NCI-H146 treated with DMSO at 0.1 percent for 48 hours (cell line): ENCODE data around the gene AKR1C8.
A peak's percentile ranks its signal among the peaks of the same experiment; 100 is the strongest.
"Not testable (repeated sequence)": the region's sequence is repeated elsewhere in the genome, so short reads cannot be mapped to it uniquely, and the experiment has no call there.

Experiments used
- DNase-seq: peaks from one replicate; lab custom pipeline; 2025; ENCODE audit not compliant: unreplicated experiment; lab: John Stamatoyannopoulos, UW

The AKR1C8 gene

DNA sequence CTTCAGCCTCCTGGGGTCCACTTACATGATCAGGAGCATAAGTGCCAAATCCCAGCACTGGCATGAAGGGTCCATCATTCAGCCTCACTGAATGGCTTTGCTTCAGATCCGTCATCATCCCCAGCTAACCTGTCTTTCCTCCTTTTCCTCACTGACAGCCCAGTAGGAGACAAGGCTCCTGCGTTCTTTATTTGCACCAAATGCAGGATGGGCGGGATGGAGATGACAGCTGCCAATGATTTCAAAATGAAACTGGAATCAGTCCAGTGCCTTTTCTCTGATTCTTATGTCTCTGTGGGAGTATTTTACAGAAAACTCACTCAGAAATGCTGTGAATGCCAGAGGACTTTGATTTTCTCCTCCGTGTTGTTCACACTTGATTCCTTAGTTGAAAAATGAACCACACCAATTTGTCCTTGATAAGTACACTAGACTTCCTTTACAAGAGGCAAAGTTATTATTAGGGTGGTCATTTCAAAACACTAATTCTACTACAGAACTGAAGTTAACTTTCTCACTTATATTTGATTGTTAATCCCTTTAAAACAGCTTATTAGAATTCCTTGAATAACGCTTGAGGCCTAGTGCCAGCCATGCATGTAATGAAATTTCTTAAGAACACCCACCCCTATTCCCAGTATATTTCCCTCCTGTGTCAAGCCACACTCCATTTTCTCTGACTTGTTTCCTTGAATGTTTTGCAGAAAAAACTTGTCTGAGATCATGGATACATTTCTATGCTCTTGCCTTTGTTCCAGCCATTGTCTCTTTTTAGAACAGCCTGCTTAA, at the start of gene AKR1C8:
Gene AKR1C8, minus strand, starts transcription at position 164 of the 789 bp plus-strand sequence. Its CDS starts 46 bp downstream, at position 118.
- DNase-seq = no peak

DNA sequence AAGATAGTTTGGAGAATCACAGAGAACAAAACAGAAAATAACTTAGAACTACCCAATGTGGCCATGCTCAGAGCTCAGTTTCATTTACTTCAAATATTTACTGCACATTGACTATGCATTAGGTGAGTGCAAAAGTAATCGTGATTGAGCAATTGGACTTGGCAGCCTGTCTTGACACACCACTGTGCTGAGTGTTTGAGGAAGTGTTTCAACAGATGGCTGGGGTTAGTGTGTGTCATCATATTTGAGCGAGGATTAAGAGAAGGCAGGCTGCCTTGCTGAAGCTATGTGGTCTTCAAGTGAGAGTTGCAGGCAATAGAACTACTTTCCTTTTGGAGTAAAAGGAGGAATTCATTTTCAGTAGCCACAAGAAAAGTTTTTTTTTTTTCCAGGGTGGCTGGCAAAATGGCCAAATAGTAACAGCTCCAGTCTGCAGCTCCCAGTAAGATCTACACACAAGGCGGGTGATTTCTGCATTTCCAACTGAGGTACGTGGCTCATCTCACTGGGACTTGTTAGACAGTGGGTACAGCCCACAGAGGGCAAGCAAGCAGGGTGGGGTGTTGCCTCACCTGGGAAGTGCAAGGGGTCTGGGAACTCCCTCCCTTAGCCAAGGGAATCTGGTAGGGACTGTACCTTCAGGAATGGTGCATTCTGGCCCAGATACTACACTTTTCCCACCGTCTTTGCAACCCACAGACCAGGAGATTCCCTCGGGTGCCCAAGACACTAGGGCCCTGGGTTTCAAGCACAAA, 49.3 kb upstream of the AKR1C8 start:
- DNase-seq = no peak

DNA sequence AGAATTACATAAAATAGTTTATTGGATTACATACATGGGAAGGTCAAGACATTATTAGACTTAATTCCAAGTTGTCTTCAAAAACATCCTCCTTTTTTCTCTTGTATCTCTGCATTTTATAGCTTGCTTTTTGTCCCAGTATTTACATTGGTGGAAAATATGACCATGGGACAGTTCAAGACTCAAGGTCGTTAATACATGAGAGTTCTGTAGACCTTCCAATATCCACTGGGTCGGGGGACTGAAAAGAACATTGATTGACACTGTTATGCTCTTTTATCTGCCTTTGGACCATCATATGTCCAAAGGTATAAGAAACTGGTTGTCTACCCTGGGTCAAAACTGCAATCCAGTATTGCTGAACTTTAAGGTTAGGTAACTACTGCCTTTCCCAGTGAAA, 48.4 kb upstream of the AKR1C8 start:
- no peak for DNase-seq

DNA sequence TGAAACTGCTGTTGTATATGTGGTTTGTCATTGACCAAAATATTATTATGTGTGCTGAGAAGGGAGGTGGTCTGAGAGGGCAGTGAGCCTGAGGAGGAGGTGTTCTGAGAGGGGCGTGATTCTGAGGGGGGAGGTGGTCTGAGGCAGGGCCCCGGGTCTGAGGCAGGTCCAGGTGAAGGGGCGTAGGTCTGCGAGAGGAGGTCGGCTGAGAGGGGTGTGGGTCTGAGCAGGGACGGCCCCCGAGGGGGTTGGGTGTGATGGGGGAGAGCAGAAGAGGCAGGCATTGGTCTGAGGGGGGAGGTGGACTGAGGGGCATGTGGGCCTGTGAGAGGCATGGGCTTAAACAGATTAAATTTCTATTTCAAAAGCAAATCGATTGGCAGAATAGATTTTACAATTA, 44.1 kb upstream of the AKR1C8 start:
- DNase-seq = no peak

DNA sequence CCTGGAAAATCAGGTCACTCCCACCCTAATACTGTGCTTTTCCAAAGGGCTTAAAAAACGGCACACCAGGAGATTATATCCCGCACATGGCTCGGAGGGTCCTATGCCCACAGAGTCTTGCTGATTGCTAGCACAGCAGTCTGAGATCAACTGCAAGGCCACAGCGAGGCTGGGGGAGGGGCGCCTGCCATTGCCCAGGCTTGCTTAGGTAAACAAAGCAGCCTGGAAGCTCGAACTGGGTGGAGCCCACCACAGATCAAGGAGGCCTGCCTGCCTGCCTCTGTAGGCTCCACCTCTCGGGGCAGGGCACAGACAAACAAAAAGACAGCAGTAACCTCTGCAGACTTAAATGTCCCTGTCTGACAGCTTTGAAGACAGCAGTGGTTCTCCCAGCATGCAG, 38.0 kb upstream of the AKR1C8 start:
- DNase-seq = not testable (repeated sequence)

DNA sequence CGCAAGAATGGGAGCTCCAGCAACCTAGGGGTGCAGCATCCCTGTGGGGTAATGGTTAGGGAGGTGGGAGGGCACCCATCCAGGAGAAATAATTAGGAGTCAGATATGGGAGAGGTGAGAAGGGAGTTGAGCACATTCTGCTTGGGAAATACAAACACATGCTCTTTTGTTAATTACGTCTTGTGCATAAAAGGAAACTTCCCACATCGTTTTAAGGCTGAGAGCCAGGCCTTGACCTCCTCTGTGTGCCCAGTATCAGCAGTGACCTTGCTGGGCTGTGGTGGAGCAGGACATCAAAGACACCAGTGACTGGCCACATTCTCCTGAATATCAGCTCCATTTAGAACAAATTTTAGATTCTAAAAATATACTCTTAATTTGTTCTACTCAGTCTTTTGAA, 34.3 kb upstream of the AKR1C8 start:
- DNase-seq = no peak

DNA sequence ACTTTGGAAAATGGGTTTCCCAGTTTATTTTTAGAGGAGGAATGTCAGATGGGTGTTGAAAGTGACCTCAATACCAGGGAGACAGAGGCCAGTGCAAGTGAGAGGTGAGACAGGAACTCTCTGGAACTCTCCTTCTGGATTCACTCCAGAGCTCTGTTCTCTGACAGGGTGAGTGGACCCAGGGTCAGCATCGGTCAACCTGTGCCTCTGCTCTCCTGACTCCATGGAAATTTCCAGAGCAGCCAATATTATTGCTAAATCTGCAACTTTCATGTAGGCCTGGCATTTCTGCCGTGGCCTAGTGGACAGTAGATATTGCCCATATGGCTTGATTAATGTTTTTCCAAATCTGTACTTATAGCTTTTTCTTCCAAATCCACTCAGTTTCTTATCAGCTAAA, 31.9 kb upstream of the AKR1C8 start:
- no peak for DNase-seq

DNA sequence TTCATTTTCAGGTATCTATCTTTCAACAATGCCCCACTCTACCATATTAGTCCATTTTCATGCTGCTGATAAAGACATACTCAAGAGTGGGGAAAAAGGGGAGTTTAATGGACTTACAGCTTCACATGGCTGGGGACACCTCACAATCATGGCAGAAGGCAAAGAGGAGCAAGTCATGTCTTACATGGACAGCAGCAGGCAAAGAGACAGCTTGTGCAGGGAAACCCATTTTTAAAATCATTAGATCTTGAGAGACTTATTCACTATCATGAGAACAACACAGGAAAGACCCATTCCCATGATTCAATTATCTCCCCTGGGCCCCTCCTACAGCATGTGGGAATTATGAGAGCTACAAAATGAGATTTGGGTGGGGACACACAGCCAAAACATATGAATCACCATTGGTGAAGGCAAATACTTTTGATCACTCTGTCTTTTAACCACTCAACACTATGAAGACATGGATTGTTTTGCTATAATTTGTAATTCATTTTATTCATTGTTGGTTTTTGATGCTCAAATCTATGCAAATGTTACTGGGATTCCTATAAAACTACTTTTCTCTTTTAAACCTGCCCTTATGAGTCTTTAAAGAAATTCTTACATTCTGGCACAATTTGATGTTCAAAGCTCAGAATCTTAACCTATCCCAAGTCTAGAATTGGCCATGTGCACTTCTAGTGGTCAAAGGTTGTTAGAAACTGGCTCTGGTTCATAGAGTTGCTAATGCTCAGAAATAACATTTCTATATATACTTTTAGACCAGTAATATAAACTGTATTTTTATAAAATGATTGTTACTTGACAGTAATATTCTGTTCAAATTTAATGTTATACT, 27.0 kb upstream of the AKR1C8 start:
- no peak for DNase-seq

DNA sequence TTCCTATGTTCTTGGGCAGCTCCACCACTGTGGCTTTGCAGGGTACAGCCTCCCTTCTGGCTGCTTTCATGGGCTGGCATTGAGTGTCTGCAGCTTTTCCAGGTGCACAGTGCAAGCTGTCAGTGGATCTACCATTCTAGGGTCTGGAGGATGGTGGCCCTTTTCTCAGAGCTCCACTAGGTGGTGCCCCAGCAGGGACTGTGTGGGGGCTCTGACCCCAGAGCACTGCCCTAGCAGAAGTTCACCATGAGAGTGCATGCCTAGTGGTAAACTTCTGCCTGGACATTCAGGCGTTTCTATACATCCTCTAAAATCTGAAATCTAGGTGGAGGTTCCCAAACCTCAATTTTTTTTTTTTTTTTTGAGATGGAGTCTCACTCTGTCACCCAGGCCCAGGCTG, 25.3 kb upstream of the AKR1C8 start:
- not testable (repeated sequence) for DNase-seq

DNA sequence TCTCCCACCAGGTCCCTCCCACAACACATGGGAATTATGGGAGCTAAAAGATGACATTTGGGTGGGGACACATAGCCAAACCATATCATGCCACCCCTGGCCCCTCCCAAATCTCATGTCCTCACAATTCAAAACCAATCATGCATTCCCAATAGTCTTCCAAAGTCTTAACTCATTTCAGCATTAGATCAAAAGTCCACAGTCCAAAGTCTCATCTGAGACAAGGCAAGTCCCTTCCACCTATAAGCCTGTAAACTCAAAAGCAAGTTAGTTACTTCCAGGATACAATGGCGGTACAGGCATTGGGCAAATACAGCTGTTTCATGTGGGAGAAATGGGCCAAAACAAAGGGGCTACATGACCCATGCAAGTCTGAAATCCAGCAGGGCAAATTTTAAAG, 24.8 kb upstream of the AKR1C8 start:
- not testable (repeated sequence) for DNase-seq

DNA sequence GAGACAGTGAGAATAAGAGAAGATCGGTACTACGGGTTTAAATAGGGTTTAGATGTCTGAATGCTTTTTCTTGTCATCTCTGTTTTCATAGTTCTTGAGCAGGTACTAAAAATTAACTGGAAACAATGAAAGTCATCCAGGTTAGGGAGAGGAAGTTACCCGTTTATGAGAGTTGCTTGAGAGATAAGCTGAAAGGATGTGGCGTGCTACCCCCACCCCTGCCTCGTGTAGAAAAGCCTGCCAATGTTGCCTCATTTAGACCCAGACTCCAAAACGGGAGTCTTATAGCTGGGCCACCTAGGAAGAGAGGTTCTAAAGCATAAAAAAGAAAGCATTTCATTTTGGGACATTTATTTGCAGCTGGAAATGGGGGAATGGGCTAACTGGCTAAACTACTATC, 21.8 kb upstream of the AKR1C8 start:
- no peak for DNase-seq

DNA sequence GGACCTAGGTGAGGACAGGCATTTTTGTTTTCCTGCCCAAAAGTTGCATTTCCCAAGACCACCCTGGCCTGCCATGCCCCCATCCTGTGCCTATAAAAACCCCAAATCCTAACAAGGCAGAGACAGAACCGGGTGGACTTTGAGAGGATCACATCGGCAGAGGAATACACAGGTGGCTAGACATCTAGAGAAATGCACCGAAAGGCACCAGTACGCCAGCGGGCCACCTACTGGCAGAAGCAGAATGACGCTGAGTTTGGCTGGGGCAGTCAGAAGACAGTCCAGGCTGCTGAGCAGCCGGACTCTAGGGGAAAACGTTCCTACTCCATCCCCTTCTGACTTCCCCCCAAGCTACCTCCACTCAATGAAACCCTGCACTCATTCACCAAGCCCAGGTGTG, 14.4 kb upstream of the AKR1C8 start:
- DNase-seq = peak; percentile 81

DNA sequence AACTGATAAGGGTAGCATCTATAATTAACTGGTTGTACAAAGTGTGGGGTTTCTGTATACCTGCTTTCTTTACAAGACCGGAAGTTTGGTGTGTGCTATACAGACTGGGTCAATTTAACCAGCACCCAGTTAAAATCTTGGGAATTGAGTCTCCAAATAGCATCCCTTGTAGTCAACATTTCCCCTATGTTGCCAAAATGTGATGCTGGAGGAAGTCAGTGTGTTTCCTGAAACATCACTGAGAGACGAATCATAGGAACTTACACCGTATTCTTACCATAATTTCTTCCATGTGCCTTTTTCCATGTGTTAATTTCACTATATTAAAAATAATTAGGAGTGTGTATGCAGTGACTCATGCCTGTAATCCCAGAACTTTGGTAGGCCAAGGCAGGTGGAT, 13.4 kb upstream of the AKR1C8 start:
- no peak for DNase-seq

DNA sequence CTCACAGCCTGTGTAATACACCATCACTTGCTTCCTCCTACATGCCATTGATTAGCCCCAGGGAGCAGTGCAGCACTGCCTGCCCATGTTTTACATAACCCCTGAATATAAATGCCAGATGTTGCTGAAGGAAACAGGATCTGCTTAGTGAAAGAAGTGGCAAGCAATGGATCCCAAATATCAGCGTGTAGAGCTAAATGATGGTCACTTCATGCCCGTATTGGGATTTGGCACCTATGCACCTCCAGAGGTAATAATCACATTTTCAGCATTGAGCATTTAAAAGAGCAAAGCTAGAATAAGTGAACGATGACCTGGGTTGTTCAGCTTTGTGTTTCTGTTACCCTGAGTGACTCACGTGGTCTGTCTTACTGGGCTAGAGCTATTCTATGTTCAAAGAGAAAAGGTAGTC, 11.8 kb upstream of the AKR1C8 start, which contains the start of gene AKR1C4:
Gene AKR1C4, plus strand, starts transcription at position 136 of the 412 bp plus-strand sequence. Its CDS starts 31 bp downstream, at position 167.
- no peak for DNase-seq

DNA sequence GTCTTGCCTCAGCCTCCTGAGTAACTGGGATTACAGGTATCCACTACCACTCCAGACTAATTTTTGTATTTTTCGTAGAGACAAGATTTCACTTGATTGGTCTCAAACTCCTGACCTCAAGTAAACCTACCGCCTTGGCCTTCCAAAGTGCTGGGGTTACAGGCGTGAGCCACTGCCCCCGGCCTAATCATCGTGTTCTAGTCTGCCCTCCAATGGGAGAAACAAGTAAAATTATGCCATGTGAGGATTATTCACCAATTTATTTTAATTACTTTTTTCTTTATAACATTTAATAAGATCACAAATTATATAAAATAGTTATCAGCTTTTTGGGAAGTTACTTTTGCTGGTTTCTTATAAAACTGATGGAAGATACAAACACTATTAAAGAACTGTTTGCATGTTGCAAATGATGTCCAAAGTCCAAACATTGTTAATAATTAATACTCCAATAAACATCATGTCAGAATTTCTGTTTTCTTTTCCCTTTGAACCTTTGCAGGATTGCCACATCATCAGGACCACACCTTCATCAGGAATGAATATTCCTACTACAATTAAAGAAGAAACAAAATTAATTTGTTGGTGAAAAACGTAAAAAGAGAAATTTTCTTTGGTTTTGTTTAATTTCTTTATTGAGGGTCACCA, 10.9 kb upstream of the AKR1C8 start:
- no peak for DNase-seq

DNA sequence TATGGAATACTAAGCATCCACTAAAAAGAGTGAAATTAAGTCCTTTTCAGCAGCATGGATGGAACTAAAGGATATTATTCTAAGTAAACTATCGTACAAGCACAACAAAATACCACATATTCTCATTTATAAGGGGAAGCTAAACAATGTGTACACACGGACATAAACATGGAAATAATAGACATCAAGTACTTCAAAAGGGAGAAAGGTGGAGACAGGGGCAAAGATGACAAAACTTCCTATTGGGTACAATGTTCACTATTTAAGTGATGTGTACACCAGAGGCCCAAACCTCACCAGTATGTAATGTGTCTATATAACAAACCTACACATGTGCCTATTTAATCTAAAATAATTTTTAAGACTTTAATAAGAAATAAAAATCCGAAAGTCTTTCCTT, 9.5 kb upstream of the AKR1C8 start:
- DNase-seq = no peak

DNA sequence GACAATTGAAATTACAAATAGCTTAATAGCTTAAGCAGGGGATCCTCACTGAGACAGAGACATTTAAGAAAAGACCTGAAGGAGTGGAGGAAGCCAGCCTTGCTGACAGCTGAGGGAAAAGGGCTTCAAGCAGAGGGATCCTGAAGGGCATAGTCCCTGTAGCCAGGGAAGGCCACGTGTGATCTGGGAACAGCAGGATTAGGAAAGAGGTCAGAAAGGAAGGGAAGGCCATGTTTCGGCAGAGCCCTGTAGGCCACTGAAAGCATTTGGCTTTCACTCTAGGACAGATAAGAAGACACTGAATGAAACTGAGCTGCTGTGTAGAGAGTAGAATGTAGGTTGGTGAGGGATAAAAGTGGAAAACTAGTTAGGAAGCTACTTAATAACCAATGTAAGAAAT, 3.4 kb upstream of the AKR1C8 start:
- DNase-seq = no peak

DNA sequence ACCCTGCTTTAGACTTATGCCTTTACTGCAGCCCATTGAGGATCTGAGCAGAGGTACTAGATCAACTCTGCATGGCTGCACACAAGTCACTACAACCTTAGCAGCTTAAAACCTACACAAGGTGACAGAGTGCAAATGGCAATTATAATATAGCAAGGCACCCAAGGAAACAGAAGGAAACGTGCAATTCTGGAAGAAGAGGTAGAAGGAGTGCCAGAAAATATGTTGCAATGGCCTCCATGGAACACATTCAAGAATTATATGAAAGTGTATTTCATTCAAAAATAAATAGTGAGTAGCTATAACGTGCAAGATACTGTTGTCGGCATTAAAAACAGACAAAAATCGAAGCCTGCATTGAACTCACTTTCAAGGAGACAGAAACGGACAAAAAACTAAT, 2.9 kb upstream of the AKR1C8 start:
- no peak for DNase-seq

DNA sequence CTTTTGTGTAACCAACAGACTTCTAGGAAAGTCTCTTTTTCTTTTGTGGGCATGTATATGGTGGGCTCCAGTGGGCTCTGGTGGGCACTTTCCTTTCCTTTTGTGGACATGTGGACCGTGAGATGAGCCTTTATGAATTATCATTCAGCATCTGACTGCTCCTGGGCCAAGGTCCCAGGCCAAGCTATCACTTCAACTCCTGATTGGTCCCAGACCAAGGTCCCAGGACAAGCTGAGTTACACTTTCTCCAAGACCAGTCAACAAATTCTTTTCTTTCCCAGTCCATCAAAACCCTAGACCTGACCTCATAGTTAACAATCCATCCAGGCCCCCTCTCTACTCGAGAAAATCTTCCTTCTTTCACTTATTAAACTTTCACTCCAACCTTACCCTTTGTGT, 1.0 kb downstream of the AKR1C8 start:
- DNase-seq = no peak

DNA sequence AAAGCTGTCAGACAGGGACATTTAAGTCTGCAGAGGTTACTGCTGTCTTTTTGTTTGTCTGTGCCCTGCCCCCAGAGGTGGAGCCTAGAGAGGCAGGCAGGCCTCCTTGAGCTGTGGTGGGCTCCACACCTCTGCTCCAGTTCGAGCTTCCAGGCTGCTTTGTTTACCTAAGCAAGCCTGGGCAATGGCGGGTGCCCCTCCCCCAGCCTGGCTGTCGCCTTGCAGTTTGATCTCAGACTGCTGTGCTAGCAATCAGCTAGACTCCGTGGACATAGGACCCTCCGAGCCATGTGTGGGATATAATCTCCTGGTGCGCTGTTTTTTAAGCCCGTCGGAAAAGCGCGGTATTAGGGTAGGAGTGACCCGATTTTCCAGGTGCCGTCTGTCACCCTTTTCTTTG, 4.4 kb downstream of the AKR1C8 start:
- not testable (repeated sequence) for DNase-seq

DNA sequence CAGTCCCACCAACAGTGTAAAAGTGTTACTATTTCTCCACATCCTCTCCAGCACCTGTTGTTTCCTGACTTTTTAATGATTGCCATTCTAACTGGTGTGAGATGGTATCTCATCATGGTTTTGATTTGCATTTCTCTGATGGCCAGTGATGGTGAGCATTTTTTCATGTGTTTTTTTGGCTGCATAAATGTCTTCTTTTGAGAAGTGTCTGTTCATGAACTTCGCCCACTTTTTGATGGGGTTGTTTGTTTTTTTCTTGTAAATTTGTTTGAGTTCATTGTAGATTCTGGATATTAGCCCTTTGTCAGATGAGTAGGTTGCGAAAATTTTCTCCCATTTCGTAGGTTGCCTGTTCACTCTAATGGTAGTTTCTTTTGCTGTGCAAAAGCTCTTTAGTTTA, 9.4 kb downstream of the AKR1C8 start:
- DNase-seq = not testable (repeated sequence)
